K562 treated with DMSO at 1 percent for 24 hours (cell line): ENCODE measurements around the gene SPAG16. TPM values are rescaled to one million over a fixed set of nuclear protein-coding genes. Genes with fewer than 3 reads are reported as not detected.

ENCODE experiments used
- total RNA-seq: library from RNA; unstranded; fragments of 300-600 nt; gene quantifications from 2 replicates; pipeline ENCODE4 v1.2.3, GENCODE V29; 2022; ENCODE audit warnings: low read depth; ENCODE audit not compliant: insufficient read depth

The SPAG16 gene
- total RNA-seq, result 2.7 and 2.9 TPM in 2 replicates

GRCh38 chr2:213284105-213285090 is at the start of gene SPAG16:
Gene SPAG16 (plus strand): TSS chr2:213284464.

GRCh38 chr2:214410918-214411554 is 1126.8 kb downstream of the SPAG16 start, which contains the start of gene VWC2L:
Gene VWC2L (plus strand): TSS chr2:214411054. CDS start chr2:214414194, 3,140 bp downstream.

Other genes starting within 250 kb of the SPAG16 start
- gene IKZF2, start 132.9 kb upstream of the SPAG16 start, total RNA-seq, result 0.09 and 0.21 TPM in 2 replicates